Heart left ventricle (tissue), 16 donors: ENCODE data around the gene CD53. TPM values are rescaled to one million over a fixed set of nuclear protein-coding genes. Genes with fewer than 3 reads are reported as not detected.

Experiments used
- ATAC-seq, 4 donors: fragments of 200-7000 bp; cut with Tn5 transposase; one replicate each; pipeline ENCODE4 v1.9.1; 2020 to 2022; ENCODE audit warnings: moderate library complexity in 4 of 4, mild to moderate bottlenecking in 3 of 4, moderate number of reproducible peaks in 1 of 4
- DNase-seq, 5 donors: peaks; one replicate each; pipeline ENCODE4 v3.0.0-alpha.2; 2020
- H3K27ac ChIP-seq, 12 donors: fragments of 200-600 bp; sonication (generic) in 4 of 12; one replicate each; pipeline versions ENCODE4 v1.5.0 to v1.8.0; 2016 to 2022; ENCODE audit warnings: mild to moderate bottlenecking in 2 of 12
- H3K27me3 ChIP-seq, 9 donors: fragments of 200-600 bp; sonication (generic) in 2 of 9; one replicate each; pipeline versions ENCODE4 v1.5.1 to v1.8.0; 2016 to 2022; ENCODE audit warnings: mild to moderate bottlenecking in 3 of 9
- H3K36me3 ChIP-seq, 9 donors: fragments of 200-600 bp; sonication (generic) in 2 of 9; one replicate each; pipeline versions ENCODE4 v1.5.0 to v1.8.0; 2018 to 2022; ENCODE audit warnings: mild to moderate bottlenecking in 2 of 9
- H3K4me1 ChIP-seq, 12 donors: fragments of 200-600 bp; sonication (generic) in 4 of 12; one replicate each; pipeline versions ENCODE4 v1.5.0 to v1.8.0; 2016 to 2022; ENCODE audit warnings: mild to moderate bottlenecking in 3 of 12
- H3K4me3 ChIP-seq, 12 donors: fragments of 200-600 bp; sonication (generic) in 4 of 12; one replicate each; pipeline versions ENCODE4 v1.5.0 to v1.8.0; 2017 to 2022; ENCODE audit warnings: mild to moderate bottlenecking in 9 of 12, moderate library complexity in 4 of 12
- H3K9me3 ChIP-seq, 12 donors: fragments of 200-600 bp; sonication (generic) in 4 of 12; one replicate each; pipeline versions ENCODE4 v1.5.0 to v1.8.0; 2016 to 2022; ENCODE audit warnings: mild to moderate bottlenecking in 1 of 12
- CTCF ChIP-seq, 12 donors: fragments of 200-600 bp; sonication (generic) in 4 of 12; IDR thresholded peaks; one replicate each; pipeline versions ENCODE4 v1.5.0 to v1.8.0; 2018 to 2022; ENCODE audit warnings: antibody characterized with exemption in 12 of 12, mild to moderate bottlenecking in 5 of 12
- POLR2A ChIP-seq, 2 donors: fragments of 450-650 bp; IDR thresholded peaks; one replicate each; pipeline ENCODE4 v1.6.1; 2017; ENCODE audit warnings: antibody characterized with exemption in 2 of 2, mild to moderate bottlenecking in 2 of 2, moderate library complexity in 2 of 2
- WGBS, 4 donors: extraction: QIAGEN DNeasy Blood & Tissue Kit in 2 of 4; methylation state at CpG; one replicate each; pipeline versions ENCODE4 v1.1.5 to v1.1.7; 2013 to 2018; 5-methylcytosine and 5-hydroxymethylcytosine counted together
- intact Hi-C, 10 donors: fragments of 100-400 bp; cut with DNase I; formaldehyde crosslinking; loops; one replicate each; pipeline versions ENCODE4 v1.11.1 to v1.14.2; 2022
- polyA plus RNA-seq, 2 donors: library from polyadenylated mRNA; stranded (reverse); fragments of 200-250 nt; gene quantifications; one replicate each; pipeline ENCODE4 v1.2.3, GENCODE V29; 2013
- total RNA-seq, 9 donors: library from RNA; depleted of rRNA in 2 of 9; stranded (reverse); fragments of >200 nt in 2 of 9; fragmentation: NEBNext Ultra II Directional in 3 of 9; extraction: Animal tissue kit (Norgen Biotek cat#: 25700) in 3 of 9; gene quantifications; one replicate each; pipeline versions ENCODE4 v1.1.0 to v1.2.4, GENCODE V29; 2016 to 2023
- donor health status: ischemic (EF 13 %, LVEDD 7.1; RV severe dilation, severe dysfunction).
- donor health status: healthy with polysubstance abuse.
- donor health status: DM: no; HTN: yes; CAD: no.
- donor health status: DM: no; HTN: no; CAD: no.
- donor health status: ischemic (EF 25% LVEDD 6.9; RV normal size, moderate dysfunction).
- donor health status: ischemic (EF 25% LVEDD 5.7; RV mildly dilated, moderate dysfunction).
- donor health status: healthy.
- donor health status: DM: yes; HTN: yes; CAD: no.
- donor health status: ischemic (EF 35%, LVEDD 5.7; RV mildly dilated, moderate dysfunction).
- donor health status: nonischemic (EF 11% LVEDD 7.7; RV severe dilation, severe dysfunction).
- donor health status: DM: yes; HTN: yes; CAD: no.
- donor health status: PGD.
- donor health status: ischemic (EF 29% LVEDD 5.4; RV normal size, mild dysfunction).
- donor health status: nonischemic (EF 23%, LVEDD 6.1; RV moderate dilation, normal function).

The CD53 gene
- total and polyA plus RNA-seq, 11 donors: 3.7 to 101 (median 8.0) TPM

GRCh38 chr1:110944806-110945205, 71.9 kb downstream of the CD53 start:
- TF ChIP-seq CTCF (IDR thresholded peaks at IDR 0.05) (no peak), POLR2A (IDR thresholded peaks at IDR 0.05) (no peak)
- intact Hi-C loops: no loop called here
- Histone ChIP-seq H3K9me3 (peaks cover 0 to 37% (median 3%) of the 10 kb centered on the region in 12 donors), H3K4me1 (no peaks in the 10 kb centered on the region), H3K36me3 (peaks cover 0 to 28% (median 26%) of the 10 kb centered on the region in 9 donors), H3K27ac (no peak overlapping the region), H3K4me3 (no peak overlapping the region), H3K27me3 (no peaks in the 10 kb centered on the region)
- 57 to 67% (median 62%) methylated on average over 3 of the region's 3 CpGs for WGBS, 4 donors
- ATAC-seq: no peak
- DNase-seq: no peak

DNA sequence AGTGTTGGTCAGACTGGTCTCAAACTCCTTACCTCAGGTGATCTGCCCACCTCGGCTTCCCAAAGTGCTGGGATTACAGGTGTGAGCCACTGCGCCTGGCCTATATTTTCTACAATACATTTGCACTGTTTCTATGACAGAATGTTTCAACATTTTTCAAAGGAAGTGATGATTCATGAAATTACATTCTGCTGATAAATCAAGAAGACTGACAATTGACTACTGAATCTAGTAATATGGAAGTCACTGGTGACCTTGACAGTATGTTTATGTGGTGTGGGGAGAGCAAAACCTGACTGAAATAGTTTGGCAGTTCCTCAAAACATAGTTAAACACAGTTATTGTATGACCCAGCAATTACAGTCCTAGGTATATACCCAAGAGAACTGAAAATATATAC, 72.7 kb downstream of the CD53 start:
- peaks cover 0 to 33% (median 3%) of the 10 kb centered on the region in 12 donors for H3K9me3 ChIP-seq
- 98 to 99% (median 98%) methylated on average over 2 of the region's 2 CpGs for WGBS, 4 donors
- no peak overlapping the region for H3K4me3 ChIP-seq
- no peak overlapping the region for H3K27ac ChIP-seq
- DNase-seq (no peak), ATAC-seq (no peak)
- H3K36me3 ChIP-seq: peaks cover 0 to 35% (median 27%) of the 10 kb centered on the region in 9 donors
- H3K4me1 ChIP-seq: no peaks in the 10 kb centered on the region
- no peaks in the 10 kb centered on the region for H3K27me3 ChIP-seq
- TF ChIP-seq POLR2A (IDR thresholded peaks at IDR 0.05) (no peak), CTCF (IDR thresholded peaks at IDR 0.05) (no peak)
- intact Hi-C loops: no loop called here

- intact Hi-C loops: no loop called here
- H3K36me3 ChIP-seq: peaks cover 0 to 54% (median 41%) of the 10 kb centered on the region in 9 donors
Observed at GRCh38 chr1:110948038-110948810, 75.3 kb downstream of the CD53 start.

More at GRCh38 chr1:110948038-110948810, 75.3 kb downstream of the CD53 start:
- Histone ChIP-seq H3K27ac (no peak overlapping the region), H3K27me3 (no peaks in the 10 kb centered on the region), H3K4me3 (no peak overlapping the region), H3K4me1 (no peaks in the 10 kb centered on the region), H3K9me3 (peaks cover 0 to 39% (median 3%) of the 10 kb centered on the region in 12 donors)
- WGBS, 4 donors: 95 to 96% (median 96%) methylated on average over 10 of the region's 10 CpGs
- TF ChIP-seq CTCF (IDR thresholded peaks at IDR 0.05) (no peak), POLR2A (IDR thresholded peaks at IDR 0.05) (no peak)
- ATAC-seq (no peak), DNase-seq (no peak)

Other genes with a start within 250 kb of the CD53 start
- 1 to 10 TPM in 2 of 9 donors, under 1 TPM in 7; 0.14 to 2.3 (median 0.54) TPM for gene KCNA3, start 198.2 kb upstream of the CD53 start, total RNA-seq
- under 1 TPM in 1 of 2 donors, not detected in 1; 0.06 TPM for gene KCNA3, start 198.2 kb upstream of the CD53 start, polyA plus RNA-seq
- 10 to 100 TPM; 11.5 to 17.8 (median 15.4) TPM for gene LRIF1, start 90.8 kb downstream of the CD53 start, total RNA-seq
- gene LRIF1, start 90.8 kb downstream of the CD53 start, polyA plus RNA-seq: 10 to 100 TPM; 11.4 to 11.8 TPM